A204.1 (cell line): ENCODE measurements around the gene CPM.
"Not testable (repeated sequence)": the region's sequence is repeated elsewhere in the genome, so short reads cannot be mapped to it uniquely, and the experiment has no call there.

Experiments used
- FAIRE-seq: peaks from 2 replicates; lab custom pipeline; 2012; peaks lifted over from hg19 to GRCh38; lab: Jason Lieb, UNC

CPM gene

DNA sequence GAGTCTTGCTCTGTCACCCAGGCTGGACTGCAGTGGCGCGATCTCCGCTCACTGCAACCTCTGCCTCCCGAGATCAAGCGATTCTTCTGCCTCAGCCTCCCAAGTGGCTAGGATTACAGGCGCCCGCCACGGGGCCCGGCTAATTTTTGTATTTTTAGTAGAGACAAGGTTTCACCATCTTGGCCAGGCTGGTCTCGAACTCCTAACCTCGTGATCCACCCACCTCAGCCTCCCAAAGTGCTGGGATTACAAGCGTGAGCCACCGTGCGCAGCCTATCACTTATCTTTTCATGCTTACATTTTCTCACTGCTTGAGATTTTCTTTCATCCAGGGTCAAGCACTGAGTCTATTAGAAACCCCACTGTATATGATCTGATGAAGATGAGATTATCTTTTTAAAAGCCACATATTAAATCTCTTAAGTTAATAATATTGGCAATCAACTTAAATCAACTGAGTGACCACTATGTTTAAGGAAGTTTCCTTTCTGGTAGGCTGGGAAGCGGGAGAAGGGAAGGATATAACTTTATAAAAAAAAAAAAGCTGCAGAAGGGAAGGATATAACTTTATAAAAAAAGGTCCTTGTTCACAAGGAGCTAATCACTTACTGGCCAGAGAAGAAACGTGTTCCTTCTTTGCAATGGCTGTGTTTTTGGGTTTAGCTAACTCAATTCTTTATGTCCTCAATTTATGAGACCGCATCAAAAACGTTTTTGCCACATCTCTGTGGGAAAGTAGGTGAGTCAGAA, 126.3 kb downstream of the CPM start:
- FAIRE-seq, result no peak

- no peak for FAIRE-seq
These were observed 127.3 kb downstream of the CPM start for GRCh38 chr12:68805592-68806120.

DNA sequence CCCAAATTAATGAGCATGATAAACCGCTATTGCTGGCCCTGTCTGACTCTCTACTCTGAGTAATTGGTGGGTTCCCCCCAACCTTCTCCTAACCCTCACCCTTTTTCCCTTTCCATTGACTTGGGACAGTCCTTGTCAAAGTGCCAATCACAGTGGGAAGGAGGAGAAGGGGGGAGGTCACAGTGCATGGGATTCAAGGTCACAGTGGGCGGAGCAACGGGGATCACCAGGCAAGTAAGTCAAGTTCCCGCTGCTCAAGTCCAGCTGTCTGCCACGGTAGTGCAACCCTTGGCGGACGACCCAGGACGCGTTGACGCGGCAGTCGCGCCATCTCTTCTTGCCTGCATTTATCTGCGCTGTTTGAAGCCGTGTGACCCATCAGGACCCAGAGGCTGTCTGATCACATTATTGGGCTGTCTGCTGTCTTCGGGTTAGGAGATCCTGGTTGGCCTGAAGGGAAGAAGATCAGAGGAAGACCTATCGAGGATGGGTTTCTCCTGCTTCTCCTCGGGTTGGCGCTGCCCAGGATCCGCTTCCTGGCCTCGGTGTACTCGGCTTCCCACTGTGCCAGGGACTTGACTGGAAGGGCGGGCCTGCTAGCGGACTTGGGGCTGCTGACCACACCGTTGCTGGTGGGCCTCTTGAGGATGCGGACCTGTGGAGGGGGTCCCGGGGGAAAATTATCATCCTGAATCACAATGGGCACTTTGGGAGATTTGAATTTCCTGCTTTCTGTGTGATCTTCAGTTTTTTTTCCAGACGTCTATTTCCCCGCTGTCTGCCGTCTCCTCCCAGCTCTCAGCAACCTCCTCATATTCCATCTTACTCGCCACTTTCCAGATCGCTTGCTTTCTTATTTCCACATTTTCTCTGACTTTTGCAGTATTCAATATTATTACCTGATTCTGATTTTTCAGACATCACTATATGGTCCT, 128.0 kb downstream of the CPM start:
- no peak for FAIRE-seq

- FAIRE-seq, result no peak
These were observed 128.9 kb downstream of the CPM start for GRCh38 chr12:68803948-68804656.

DNA sequence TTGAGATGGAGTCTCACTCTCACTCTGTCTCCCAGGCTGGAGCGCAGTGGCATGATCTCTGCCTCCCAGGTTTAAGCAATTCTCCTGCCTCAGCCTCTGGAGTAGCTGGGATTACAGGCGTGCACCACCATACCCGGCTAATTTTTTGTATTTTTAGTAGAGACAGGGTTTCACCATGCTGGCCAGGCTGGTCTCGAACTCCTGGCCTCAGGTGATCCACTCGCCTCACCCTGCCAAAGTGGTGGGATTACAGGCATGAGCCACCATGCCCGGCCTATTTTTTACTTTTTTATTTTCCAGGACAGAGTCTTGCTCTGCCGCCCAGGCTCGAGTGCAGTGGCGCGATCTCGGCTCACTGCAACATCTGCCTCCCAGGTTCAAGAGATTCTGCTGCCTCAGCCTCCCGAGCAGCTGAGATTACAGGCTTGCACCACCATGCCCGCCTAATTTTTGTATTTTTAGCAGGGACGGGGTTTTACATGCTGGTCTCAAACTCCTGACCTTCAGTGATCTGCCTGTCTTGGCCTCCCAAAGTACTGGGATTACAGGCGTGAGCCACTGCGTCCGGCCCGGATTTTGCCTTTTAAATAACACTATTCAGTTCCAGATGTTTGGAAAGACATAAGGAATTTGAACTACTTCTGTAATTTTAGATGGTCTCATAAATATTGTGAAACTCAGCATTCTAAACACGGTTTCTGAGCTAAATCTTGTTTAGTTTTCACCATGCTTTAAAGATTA, 129.9 kb downstream of the CPM start:
- not testable (repeated sequence) for FAIRE-seq

DNA sequence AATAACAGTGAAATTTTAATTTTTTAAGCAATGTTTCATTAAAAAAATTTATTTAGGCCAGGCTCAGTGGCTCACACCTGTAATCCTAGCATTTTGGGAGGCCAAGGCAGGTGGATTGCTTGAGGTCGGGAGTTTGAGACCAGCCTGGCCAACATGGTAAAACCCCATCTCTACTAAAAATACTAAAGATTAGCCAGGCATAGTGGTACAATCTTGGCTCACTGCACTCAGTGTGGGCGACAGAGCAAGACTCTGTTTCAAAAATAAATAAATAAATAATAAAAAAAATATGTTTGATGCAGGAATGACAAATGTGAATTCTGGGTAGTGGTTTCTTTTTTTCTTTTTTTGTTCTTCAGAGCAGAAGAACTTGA, 130.6 kb downstream of the CPM start:
- FAIRE-seq, result not testable (repeated sequence)
